ENCODE results near the gene LDAF1. TPM values are rescaled to one million over a fixed set of nuclear protein-coding genes. Genes with fewer than 3 reads are reported as not detected.
"Not testable (repeated sequence)": the region's sequence is repeated elsewhere in the genome, so short reads cannot be mapped to it uniquely, and the experiment has no call there.

Gene LDAF1
- total RNA-seq, 1 donor: 65.5 TPM

GRCh38 chr16:21190013-21190412 is 31.5 kb downstream of the LDAF1 start:
- Histone ChIP-seq H3K36me3 (ENCODE audit: insufficient read depth, low read length) (no peaks in the 10 kb centered on the region), H3K9me3 (ENCODE audit: low read depth, low read length) (no peaks in the 10 kb centered on the region), H2AFZ (ENCODE audit: low read length) (no peak overlapping the region), H3K4me2 (ENCODE audit: insufficient read depth, low read length) (no peak overlapping the region), H3K79me2 (ENCODE audit: insufficient read depth, low read length) (no peaks in the 10 kb centered on the region), H4K20me1 (ENCODE audit: insufficient read depth, low read length) (no peaks in the 10 kb centered on the region), H3K27me3 (ENCODE audit: insufficient read depth, low read length) (peaks cover 16% of the 10 kb centered on the region), H3K4me3 (ENCODE audit: insufficient read depth, low read length) (no peak overlapping the region), H3K4me1 (ENCODE audit: insufficient read depth, low read length) (peaks cover 16% of the 10 kb centered on the region), H3K27ac (ENCODE audit: low read depth, low read length) (no peak overlapping the region)
- TF ChIP-seq CTCF (IDR thresholded peaks at IDR 0.05; ENCODE audit: extremely low read depth, low read depth, low read length): no peak
- DNase-seq (ENCODE audit: insufficient read length, low spot score, missing footprints): no peak

GRCh38 chr16:21190599-21190998 is 32.1 kb downstream of the LDAF1 start:
- TF ChIP-seq CTCF (IDR thresholded peaks at IDR 0.05; ENCODE audit: extremely low read depth, low read depth, low read length): no peak
- Histone ChIP-seq H3K27ac (ENCODE audit: low read depth, low read length) (no peak overlapping the region), H3K36me3 (ENCODE audit: insufficient read depth, low read length) (no peaks in the 10 kb centered on the region), H3K27me3 (ENCODE audit: insufficient read depth, low read length) (peaks cover 16% of the 10 kb centered on the region), H3K4me3 (ENCODE audit: insufficient read depth, low read length) (no peak overlapping the region), H3K9me3 (ENCODE audit: low read depth, low read length) (no peaks in the 10 kb centered on the region), H3K79me2 (ENCODE audit: insufficient read depth, low read length) (no peaks in the 10 kb centered on the region), H4K20me1 (ENCODE audit: insufficient read depth, low read length) (no peaks in the 10 kb centered on the region), H3K4me1 (ENCODE audit: insufficient read depth, low read length) (peaks cover 20% of the 10 kb centered on the region), H3K4me2 (ENCODE audit: insufficient read depth, low read length) (no peak overlapping the region), H2AFZ (ENCODE audit: low read length) (no peak overlapping the region)
- no peak for DNase-seq (ENCODE audit: insufficient read length, low spot score, missing footprints)

- no peaks in the 10 kb centered on the region for H3K36me3 ChIP-seq (ENCODE audit: insufficient read depth, low read length)
- H3K4me2 ChIP-seq (ENCODE audit: insufficient read depth, low read length): no peak overlapping the region
- H3K9me3 ChIP-seq (ENCODE audit: low read depth, low read length): no peaks in the 10 kb centered on the region
- no peak overlapping the region for H2AFZ ChIP-seq (ENCODE audit: low read length)
- no peak overlapping the region for H3K4me3 ChIP-seq (ENCODE audit: insufficient read depth, low read length)
- no peaks in the 10 kb centered on the region for H3K79me2 ChIP-seq (ENCODE audit: insufficient read depth, low read length)
- peaks cover 35% of the 10 kb centered on the region for H3K27me3 ChIP-seq (ENCODE audit: insufficient read depth, low read length)
- H4K20me1 ChIP-seq (ENCODE audit: insufficient read depth, low read length): no peaks in the 10 kb centered on the region
- no peak for TF ChIP-seq CTCF (IDR thresholded peaks at IDR 0.05; ENCODE audit: extremely low read depth, low read depth, low read length)
- peaks cover 17% of the 10 kb centered on the region for H3K4me1 ChIP-seq (ENCODE audit: insufficient read depth, low read length)
- no peak overlapping the region for H3K27ac ChIP-seq (ENCODE audit: low read depth, low read length)
- DNase-seq (ENCODE audit: insufficient read length, low spot score, missing footprints): no peak
These were observed 34.5 kb downstream of the LDAF1 start for GRCh38 chr16:21192991-21193390.

- Histone ChIP-seq H3K27ac (ENCODE audit: low read depth, low read length) (no peak overlapping the region), H3K4me2 (ENCODE audit: insufficient read depth, low read length) (peak overlapping the region; percentile 23), H3K4me1 (ENCODE audit: insufficient read depth, low read length) (peaks cover 11% of the 10 kb centered on the region), H3K79me2 (ENCODE audit: insufficient read depth, low read length) (no peaks in the 10 kb centered on the region), H3K36me3 (ENCODE audit: insufficient read depth, low read length) (no peaks in the 10 kb centered on the region), H3K27me3 (ENCODE audit: insufficient read depth, low read length) (peaks cover 43% of the 10 kb centered on the region), H3K9me3 (ENCODE audit: low read depth, low read length) (no peaks in the 10 kb centered on the region), H2AFZ (ENCODE audit: low read length) (no peak overlapping the region), H4K20me1 (ENCODE audit: insufficient read depth, low read length) (no peaks in the 10 kb centered on the region), H3K4me3 (ENCODE audit: insufficient read depth, low read length) (no peak overlapping the region)
- peak; percentile 71 for DNase-seq (ENCODE audit: insufficient read length, low spot score, missing footprints)
- no peak for TF ChIP-seq CTCF (IDR thresholded peaks at IDR 0.05; ENCODE audit: extremely low read depth, low read depth, low read length)
These were observed 36.4 kb downstream of the LDAF1 start for GRCh38 chr16:21194771-21195301.

GRCh38 chr16:21195330-21195729 is 36.9 kb downstream of the LDAF1 start:
- peaks cover 11% of the 10 kb centered on the region for H3K4me1 ChIP-seq (ENCODE audit: insufficient read depth, low read length)
- H3K27me3 ChIP-seq (ENCODE audit: insufficient read depth, low read length): peaks cover 39% of the 10 kb centered on the region
- H4K20me1 ChIP-seq (ENCODE audit: insufficient read depth, low read length); H3K27ac ChIP-seq (ENCODE audit: low read depth, low read length); H3K4me3 ChIP-seq (ENCODE audit: insufficient read depth, low read length); DNase-seq (ENCODE audit: insufficient read length, low spot score, missing footprints); H3K79me2 ChIP-seq (ENCODE audit: insufficient read depth, low read length); H3K4me2 ChIP-seq (ENCODE audit: insufficient read depth, low read length); H2AFZ ChIP-seq (ENCODE audit: low read length); H3K9me3 ChIP-seq (ENCODE audit: low read depth, low read length); H3K36me3 ChIP-seq (ENCODE audit: insufficient read depth, low read length): not testable (repeated sequence)
